H9 (cell line): ENCODE data around the gene SREBF1. TPM values are rescaled to one million over a fixed set of nuclear protein-coding genes. Genes with fewer than 3 reads are reported as not detected.

Experiments used
- DNase-seq: peaks from one replicate; pipeline ENCODE4 v3.0.0-alpha.2; 2017
- H2AFZ ChIP-seq: one replicate; pipeline ENCODE4 v1.6.1; 2013; ENCODE audit warnings: mild to moderate bottlenecking, low read length, control low read depth, moderate library complexity
- H2AK5ac ChIP-seq: 2 replicates; pipeline ENCODE4 v1.6.1; 2013; ENCODE audit warnings: low read length, control low read depth, mixed read lengths; ENCODE audit not compliant: insufficient read length
- H2BK120ac ChIP-seq: one replicate; pipeline ENCODE4 v1.6.1; 2013; ENCODE audit warnings: low read depth, mild to moderate bottlenecking, low read length, control low read depth, inconsistent platforms; ENCODE audit not compliant: poor library complexity, severe bottlenecking
- H2BK12ac ChIP-seq: 2 replicates; pipeline ENCODE4 v1.6.1; 2013; ENCODE audit warnings: low read length, control low read depth, mixed read lengths, low read depth; ENCODE audit not compliant: insufficient read length
- H2BK15ac ChIP-seq: 2 replicates; pipeline ENCODE4 v1.6.1; 2013; ENCODE audit warnings: low read depth, low read length, control low read depth
- H2BK20ac ChIP-seq: one replicate; pipeline ENCODE4 v1.6.1; 2013; ENCODE audit warnings: low read depth, mild to moderate bottlenecking, low read length, control low read depth, inconsistent platforms; ENCODE audit not compliant: poor library complexity, severe bottlenecking
- H2BK5ac ChIP-seq: 2 replicates; pipeline ENCODE4 v1.6.1; 2013; ENCODE audit warnings: low read length, control low read depth, mixed read lengths; ENCODE audit not compliant: insufficient read length
- H3K14ac ChIP-seq: 2 replicates; pipeline ENCODE4 v1.6.1; 2013; ENCODE audit warnings: low read length, control low read depth; ENCODE audit not compliant: insufficient read depth
- H3K18ac ChIP-seq: 2 replicates; pipeline ENCODE4 v1.6.1; 2013; ENCODE audit warnings: low read depth, mild to moderate bottlenecking, mixed read lengths, low read length, control low read depth; ENCODE audit not compliant: insufficient read length
- H3K23ac ChIP-seq: 2 replicates; pipeline ENCODE4 v1.6.1; 2013; ENCODE audit warnings: low read length, control low read depth, mixed read lengths, low read depth; ENCODE audit not compliant: insufficient read length
- H3K23me2 ChIP-seq: 2 replicates; pipeline ENCODE4 v1.6.1; 2013; ENCODE audit warnings: low read depth, mild to moderate bottlenecking, mixed read lengths, low read length, control low read depth; ENCODE audit not compliant: insufficient read length, poor library complexity, severe bottlenecking
- H3K27ac ChIP-seq: 2 replicates; pipeline ENCODE4 v1.5.1; 2013; ENCODE audit warnings: low read length, control low read depth, mixed read lengths, low read depth; ENCODE audit not compliant: insufficient read length
- H3K27me3 ChIP-seq: 2 replicates; pipeline ENCODE4 v1.6.1; 2013; ENCODE audit warnings: low read length, control low read depth, inconsistent platforms; ENCODE audit not compliant: insufficient read depth
- H3K4ac ChIP-seq: 2 replicates; pipeline ENCODE4 v1.6.1; 2013; ENCODE audit warnings: low read depth, mild to moderate bottlenecking, control low read depth, inconsistent platforms, low read length, moderate library complexity
- H3K4me1 ChIP-seq: 2 replicates; pipeline ENCODE4 v1.6.1; 2013; ENCODE audit warnings: low read length, control low read depth, inconsistent platforms; ENCODE audit not compliant: insufficient read depth
- H3K4me2 ChIP-seq: 2 replicates; pipeline ENCODE4 v1.6.1; 2013; ENCODE audit warnings: low read length, control low read depth, mixed read lengths; ENCODE audit not compliant: insufficient read length, insufficient read depth
- H3K56ac ChIP-seq: 2 replicates; pipeline ENCODE4 v1.6.1; 2013; ENCODE audit warnings: low read depth, mild to moderate bottlenecking, mixed read lengths, low read length, control low read depth; ENCODE audit not compliant: insufficient read length
- H3K79me1 ChIP-seq: 2 replicates; pipeline ENCODE4 v1.6.1; 2013; ENCODE audit warnings: low read depth, mild to moderate bottlenecking, moderate library complexity, low read length, control low read depth, inconsistent platforms; ENCODE audit not compliant: insufficient read depth, poor library complexity, severe bottlenecking
- H3K79me2 ChIP-seq: 2 replicates; pipeline ENCODE4 v1.6.1; 2013; ENCODE audit warnings: low read length, control low read depth, inconsistent platforms; ENCODE audit not compliant: insufficient read depth
- H3K9ac ChIP-seq: 2 replicates; pipeline ENCODE4 v1.6.1; 2013; ENCODE audit warnings: low read length, control low read depth, mixed read lengths; ENCODE audit not compliant: insufficient read length; ENCODE audit errors: extremely low read depth
- H3K9me3 ChIP-seq: one replicate; pipeline ENCODE4 v1.6.1; 2013; ENCODE audit warnings: low read depth, low read length, inconsistent platforms; ENCODE audit not compliant: control insufficient read depth
- H3T11ph ChIP-seq: one replicate; pipeline ENCODE4 v1.6.1; 2013; ENCODE audit warnings: mild to moderate bottlenecking, low read length, control low read depth, inconsistent platforms
- H4K20me1 ChIP-seq: one replicate; pipeline ENCODE4 v1.6.1; 2013; ENCODE audit not compliant: control insufficient read depth, insufficient read length, insufficient read depth
- H4K5ac ChIP-seq: 2 replicates; pipeline ENCODE4 v1.6.1; 2013; ENCODE audit warnings: low read depth, mild to moderate bottlenecking, mixed read lengths, low read length, control low read depth; ENCODE audit not compliant: insufficient read length
- H4K8ac ChIP-seq: replicated peaks from 2 replicates; pipeline ENCODE4 v1.6.1; 2013; ENCODE audit warnings: low read length, control low read depth, mixed read lengths, low read depth; ENCODE audit not compliant: insufficient read length
- H4K91ac ChIP-seq: 2 replicates; pipeline ENCODE4 v1.6.1; 2013; ENCODE audit warnings: low read depth, mild to moderate bottlenecking, moderate library complexity, mixed read lengths, low read length, control low read depth; ENCODE audit not compliant: insufficient read length
- H3K27ac Mint-ChIP-seq, 3 experiments: 2 replicates in 2 of 3; 3 replicates in 1 of 3; pipeline ENCODE4 v1.8.0; 2020 to 2021; ENCODE audit warnings: mixed read lengths in 3 of 3, mild to moderate bottlenecking in 1 of 3, moderate library complexity in 1 of 3
- H3K27me3 Mint-ChIP-seq: 2 replicates; pipeline ENCODE4 v1.8.0; 2021; ENCODE audit warnings: low read depth, mild to moderate bottlenecking, moderate library complexity, mixed read lengths
- H3K36me3 Mint-ChIP-seq, 3 experiments: 2 replicates in 2 of 3; 3 replicates in 1 of 3; pipeline ENCODE4 v1.8.0; 2020 to 2021; ENCODE audit warnings: low read depth in 3 of 3, mixed read lengths in 3 of 3; ENCODE audit not compliant: insufficient read depth in 1 of 3
- H3K4me1 Mint-ChIP-seq, 2 experiments: 2 replicates each; pipeline ENCODE4 v1.8.0; 2020; ENCODE audit warnings: mixed read lengths in 2 of 2
- H3K4me3 Mint-ChIP-seq, 2 experiments: 2 replicates in 1 of 2; 3 replicates in 1 of 2; pipeline ENCODE4 v1.8.0; 2020 to 2021; ENCODE audit warnings: mild to moderate bottlenecking in 2 of 2, mixed read lengths in 2 of 2, moderate library complexity in 1 of 2
- H3K9me3 Mint-ChIP-seq, 2 experiments: 2 replicates in 1 of 2; 3 replicates in 1 of 2; pipeline ENCODE4 v1.8.0; 2020; ENCODE audit warnings: mild to moderate bottlenecking in 2 of 2, mixed read lengths in 2 of 2, moderate library complexity in 1 of 2
- CTCF ChIP-seq: fragments of 200-600 bp; sonication (generic); conservative IDR thresholded peaks from 3 replicates; pipeline ENCODE4 v1.8.0; 2021; ENCODE audit warnings: antibody characterized with exemption, mild to moderate bottlenecking
- WGBS: extraction: QIAGEN DNeasy Blood & Tissue Kit; methylation state at CpG from one replicate; pipeline ENCODE4 v1.1.7; 2013; ENCODE audit warnings: missing lambda C conversion rate, low lambda C conversion rate, mixed read lengths; ENCODE audit not compliant: insufficient read length; ENCODE audit errors: extremely low coverage; 5-methylcytosine and 5-hydroxymethylcytosine counted together
- total RNA-seq: library from RNA; stranded (reverse); gene quantifications from 2 replicates; pipeline ENCODE4 v1.2.1, GENCODE V29; 2021

Gene SREBF1
- total RNA-seq, 1 experiment from 2014 or later = 81.9 TPM

GRCh38 chr17:17816831-17817551 is 19.8 kb downstream of the SREBF1 start:
- Histone ChIP-seq H3K79me2 (no peaks in the 10 kb centered on the region; the same call in 1 of the 2 replicates), H3K9ac (no peak overlapping the region), H3K9me3 (no peaks in the 10 kb centered on the region), H2AFZ (no peak overlapping the region), H4K91ac (no peak overlapping the region), H3K23ac (no peak overlapping the region), H3K18ac (no peak overlapping the region), H2BK20ac (no peak overlapping the region), H3K23me2 (no peaks in the 10 kb centered on the region), H3K4me1 (no peaks in the 10 kb centered on the region; the same call in 1 of the 2 replicates), H4K8ac (no peak overlapping the region), H4K20me1 (no peaks in the 10 kb centered on the region), H3K56ac (no peak overlapping the region), H3K79me1 (peaks cover 4% of the 10 kb centered on the region), H3K4ac (no peak overlapping the region), H2BK12ac (no peak overlapping the region), H2BK120ac (no peak overlapping the region), H3K4me2 (no peak overlapping the region), H3K27me3 (no peaks in the 10 kb centered on the region), H2BK15ac (no peak overlapping the region), H4K5ac (no peak overlapping the region), H3T11ph (no peak overlapping the region), H2AK5ac (no peak overlapping the region), H3K27ac (no peak overlapping the region), H2BK5ac (no peak overlapping the region), H3K14ac (no peak overlapping the region)
- Mint-ChIP-seq H3K4me3 (no peak overlapping the region), H3K27me3 (no peaks in the 10 kb centered on the region), H3K9me3 (no peaks in the 10 kb centered on the region), H3K27ac (no peak overlapping the region), H3K4me1 (peaks cover 18 to 38% of the 10 kb centered on the region in 2 experiments), H3K36me3 (peaks cover 27 to 69% (median 57%) of the 10 kb centered on the region in 3 experiments)
- 0 out of 3 replicates have a peak, but pooled peaks have one; percentile 10 for TF ChIP-seq CTCF
- DNase-seq = no peak
- WGBS = no CpG with 5 or more reads among the region's 24 CpGs
